ENCODE data around the gene SPINT3.

Gene SPINT3

GRCh38 chr20:45463709-45464108, 51.7 kb downstream of the SPINT3 start:
- in situ Hi-C loops (cut with MboI; ENCODE audit: low sequenced_read_pairs, unreplicated experiment): loop anchor here (25.0 kb wide), 1 partner anchor 299 kb away; no protein-coding TSS in a partner anchor
- no peak for TF ChIP-seq CTCF (IDR thresholded peaks at IDR 0.05; ENCODE audit: borderline replicate concordance, control extremely low read depth, extremely low read depth, insufficient read depth, missing control alignments)
- DNase-seq (ENCODE audit: low spot score): no peak

- no peak for DNase-seq (ENCODE audit: low spot score)
- in situ Hi-C loops (cut with MboI; ENCODE audit: low sequenced_read_pairs, unreplicated experiment): loop anchor here (25.0 kb wide), 1 partner anchor 299 kb away; no protein-coding TSS in a partner anchor
- TF ChIP-seq CTCF (IDR thresholded peaks at IDR 0.05; ENCODE audit: borderline replicate concordance, control extremely low read depth, extremely low read depth, insufficient read depth, missing control alignments): no peak
Observed at GRCh38 chr20:45462711-45463509, 52.5 kb downstream of the SPINT3 start.

Measured in GM13976 (cell line).